Hepatocyte (in vitro differentiated cells): ENCODE results near the gene P2RX4. TPM values are rescaled to one million over a fixed set of nuclear protein-coding genes. Genes with fewer than 3 reads are reported as not detected.
"Not testable (repeated sequence)": the region's sequence is repeated elsewhere in the genome, so short reads cannot be mapped to it uniquely, and the experiment has no call there.

ENCODE experiments used
- DNase-seq: peaks from one replicate; pipeline ENCODE4 v3.0.0-alpha.2; 2016; ENCODE audit warnings: low spot score
- H2AFZ ChIP-seq: fragments of 200-600 bp; sonication (generic); 2 replicates; pipeline ENCODE4 v1.6.0; 2016; ENCODE audit warnings: antibody characterized with exemption, mild to moderate bottlenecking
- H3K27ac ChIP-seq: fragments of 200-600 bp; sonication (generic); 2 replicates; pipeline ENCODE4 v1.5.1; 2016; ENCODE audit warnings: mild to moderate bottlenecking
- H3K27me3 ChIP-seq: fragments of 200-600 bp; sonication (generic); 2 replicates; pipeline ENCODE4 v1.6.1; 2016
- H3K36me3 ChIP-seq: fragments of 200-600 bp; sonication (generic); replicated peaks from 2 replicates; pipeline ENCODE4 v1.5.1; 2016; ENCODE audit warnings: low read depth; ENCODE audit not compliant: insufficient read depth
- H3K4me1 ChIP-seq: fragments of 200-600 bp; sonication (generic); 2 replicates; pipeline ENCODE4 v1.5.1; 2016; ENCODE audit warnings: mild to moderate bottlenecking, moderate library complexity; ENCODE audit not compliant: insufficient read depth
- H3K4me2 ChIP-seq: fragments of 200-600 bp; sonication (generic); 2 replicates; pipeline ENCODE4 v1.6.0; 2016
- H3K4me3 ChIP-seq: fragments of 200-600 bp; sonication (generic); 2 replicates; pipeline ENCODE4 v1.5.1; 2016; ENCODE audit warnings: mild to moderate bottlenecking
- H3K79me2 ChIP-seq: fragments of 200-600 bp; sonication (generic); 2 replicates; pipeline ENCODE4 v1.6.0; 2017; ENCODE audit warnings: mild to moderate bottlenecking
- H3K9me2 ChIP-seq: fragments of 200-600 bp; sonication (generic); replicated peaks from 2 replicates; pipeline ENCODE4 v1.6.0; 2017; ENCODE audit warnings: mild to moderate bottlenecking; ENCODE audit not compliant: insufficient read depth
- H3K9me3 ChIP-seq: fragments of 200-600 bp; sonication (generic); 2 replicates; pipeline ENCODE4 v1.5.1; 2016; ENCODE audit warnings: low read depth, mild to moderate bottlenecking
- H4K20me1 ChIP-seq: fragments of 200-600 bp; sonication (generic); 2 replicates; pipeline ENCODE4 v1.6.0; 2016; ENCODE audit warnings: mild to moderate bottlenecking; ENCODE audit not compliant: insufficient read depth, poor library complexity, severe bottlenecking
- CTCF ChIP-seq: fragments of 200-600 bp; sonication (generic); IDR thresholded peaks from 2 replicates; pipeline ENCODE4 v1.5.1; 2016; ENCODE audit warnings: antibody characterized with exemption, mild to moderate bottlenecking; ENCODE audit not compliant: poor library complexity
- EZH2 ChIP-seq: fragments of 200-600 bp; sonication (generic); IDR thresholded peaks from 2 replicates; pipeline ENCODE4 v1.6.1; 2016; ENCODE audit warnings: antibody characterized with exemption, mild to moderate bottlenecking, borderline replicate concordance
- EZH2phosphoT487 ChIP-seq: fragments of 200-600 bp; sonication (generic); IDR thresholded peaks from one replicate; pipeline ENCODE4 v1.6.1; 2018; ENCODE audit warnings: antibody characterized with exemption, mild to moderate bottlenecking, low read depth, moderate library complexity; ENCODE audit not compliant: unreplicated experiment, severe bottlenecking
- WGBS: methylation state at CpG from one replicate; pipeline ENCODE4 v1.1.6; 2016; ENCODE audit warnings: low lambda C conversion rate; ENCODE audit errors: missing lambda C conversion rate; 5-methylcytosine and 5-hydroxymethylcytosine counted together
- polyA plus RNA-seq: library from polyadenylated mRNA; unstranded; fragments of >200 nt; fragmentation: Nextera tagmentation; extraction: Ambion mirVana; gene quantifications from 2 replicates; pipeline ENCODE4 v1.2.1, GENCODE V29; 2016
- total RNA-seq: library from RNA; depleted of rRNA; stranded (reverse); fragments of >200 nt; gene quantifications from 2 replicates; pipeline ENCODE4 v1.2.3, GENCODE V29; 2014

The P2RX4 gene
- total and polyA plus RNA-seq, 2 experiments from 2014 or later: 81.8 to 94.6 TPM

- no peak overlapping the region for H3K27ac ChIP-seq
- no peaks in the 10 kb centered on the region for H3K27me3 ChIP-seq
- no peak overlapping the region for H2AFZ ChIP-seq
- 90% methylated on average over 19 of the region's 19 CpGs for WGBS
- H4K20me1 ChIP-seq: no peaks in the 10 kb centered on the region
- H3K36me3 ChIP-seq: no peaks in the 10 kb centered on the region
- peaks cover 10% of the 10 kb centered on the region for H3K4me1 ChIP-seq
- DNase-seq: no peak
- H3K4me3 ChIP-seq: no peak overlapping the region
- no peaks in the 10 kb centered on the region for H3K9me2 ChIP-seq
- H3K4me2 ChIP-seq: no peak overlapping the region
- H3K79me2 ChIP-seq: peaks cover 7% of the 10 kb centered on the region
- TF ChIP-seq EZH2 (no peak), CTCF (peak; percentile 20), EZH2phosphoT487 (no peak)
- H3K9me3 ChIP-seq: no peaks in the 10 kb centered on the region
Observed at GRCh38 chr12:121223292-121224285, 13.7 kb downstream of the P2RX4 start.

DNA sequence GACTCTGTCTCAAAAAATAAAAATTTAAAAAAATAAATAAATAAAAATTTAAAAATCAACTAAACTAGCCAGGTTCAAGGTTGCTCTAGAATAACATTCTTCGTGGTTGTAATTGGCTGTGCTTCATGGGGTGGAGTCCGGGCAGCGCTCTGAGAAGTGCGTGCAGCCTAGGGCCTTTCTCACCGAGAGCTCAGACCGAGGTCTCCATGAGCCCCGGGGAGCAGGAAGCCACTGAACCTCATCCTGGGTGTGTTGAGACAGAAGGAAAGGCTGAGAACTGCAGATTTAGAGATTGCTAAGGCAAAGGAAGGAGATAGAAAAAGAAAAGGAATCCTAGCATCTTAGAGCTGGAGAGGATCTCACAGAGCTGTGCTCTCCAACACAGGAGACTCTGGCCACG is 14.7 kb downstream of the P2RX4 start:
- no peak overlapping the region for H3K27ac ChIP-seq
- no peaks in the 10 kb centered on the region for H3K36me3 ChIP-seq
- H3K79me2 ChIP-seq: peaks cover 3% of the 10 kb centered on the region
- H3K4me2 ChIP-seq: no peak overlapping the region
- H3K4me3 ChIP-seq: no peak overlapping the region
- TF ChIP-seq EZH2phosphoT487: no peak
- TF ChIP-seq EZH2: no peak
- no peak for DNase-seq
- WGBS: 84% methylated on average over 8 of the region's 8 CpGs
- no peak overlapping the region for H2AFZ ChIP-seq
- no peaks in the 10 kb centered on the region for H3K9me3 ChIP-seq
- H3K4me1 ChIP-seq: peaks cover 16% of the 10 kb centered on the region
- H4K20me1 ChIP-seq: no peaks in the 10 kb centered on the region
- H3K27me3 ChIP-seq: no peaks in the 10 kb centered on the region
- H3K9me2 ChIP-seq: no peaks in the 10 kb centered on the region

- Histone ChIP-seq H4K20me1 (no peaks in the 10 kb centered on the region), H2AFZ (no peak overlapping the region), H3K4me2 (no peak overlapping the region), H3K36me3 (no peaks in the 10 kb centered on the region), H3K27me3 (no peaks in the 10 kb centered on the region), H3K27ac (peak overlapping the region; percentile 97), H3K9me3 (no peaks in the 10 kb centered on the region), H3K9me2 (no peaks in the 10 kb centered on the region), H3K79me2 (no peaks in the 10 kb centered on the region), H3K4me1 (peaks cover 26% of the 10 kb centered on the region), H3K4me3 (no peak overlapping the region)
- no peak for DNase-seq
- WGBS: 89% methylated on average over 8 of the region's 8 CpGs
- TF ChIP-seq EZH2phosphoT487: no peak
- TF ChIP-seq CTCF: no peak
- no peak for TF ChIP-seq EZH2
Observed at GRCh38 chr12:121226399-121226798, 16.5 kb downstream of the P2RX4 start.

GRCh38 chr12:121226871-121227270 is 16.9 kb downstream of the P2RX4 start:
- not testable (repeated sequence) for H4K20me1 ChIP-seq, H3K27me3 ChIP-seq, H2AFZ ChIP-seq, H3K9me3 ChIP-seq, H3K36me3 ChIP-seq, DNase-seq, H3K4me3 ChIP-seq, H3K79me2 ChIP-seq, H3K9me2 ChIP-seq
- Histone ChIP-seq H3K4me1 (peaks cover 26% of the 10 kb centered on the region), H3K27ac (peak overlapping the region; percentile 97), H3K4me2 (peak overlapping the region; percentile 39)
- 86% methylated on average over 8 of the region's 8 CpGs for WGBS
